Naive thymus-derived CD8-positive, alpha-beta T cell (primary cell): ENCODE results near the gene OR2A25. TPM values are rescaled to one million over a fixed set of nuclear protein-coding genes. Genes with fewer than 3 reads are reported as not detected.

Experiments used
- ATAC-seq, 2 donors: fragments of 150-1000 bp; cut with Tn5 transposase in 1 of 2; sonication (Bioruptor Pico), chemical (Tn5 transposase) in 1 of 2; 1 replicate in 1 of 2; 2 replicates in 1 of 2; pipeline ENCODE4 v1.10.0; 2021; ENCODE audit warnings: mild to moderate bottlenecking in 2 of 2, moderate library complexity in 2 of 2
- POLR2A ChIA-PET: fragments of 350-600 bp; sonication (Branson Sonifier 250); formaldehyde crosslinking; loops from one replicate; lab custom pipeline; 2021; ENCODE audit warnings: antibody characterized with exemption; lab: Charles Lee
- DNase-seq, 10 donors: peaks; one replicate each; pipeline versions ENCODE4 v3.0.0 to v3.0.0-alpha.2; 2020 to 2022
- H3K27ac Mint-ChIP-seq, 10 donors: one replicate each; pipeline ENCODE4 v1.8.0; 2020 to 2022; ENCODE audit warnings: mild to moderate bottlenecking in 10 of 10, mixed read lengths in 10 of 10, moderate library complexity in 4 of 10, inconsistent platforms in 1 of 10
- H3K27me3 Mint-ChIP-seq, 5 donors: one replicate each; pipeline ENCODE4 v1.8.0; 2021 to 2022; ENCODE audit warnings: mixed read lengths in 5 of 5
- H3K36me3 Mint-ChIP-seq, 3 donors: one replicate each; pipeline ENCODE4 v1.8.0; 2020 to 2022; ENCODE audit warnings: mixed read lengths in 3 of 3, mild to moderate bottlenecking in 2 of 3, inconsistent platforms in 1 of 3
- H3K4me1 Mint-ChIP-seq, 4 donors: one replicate each; pipeline ENCODE4 v1.8.0; 2021 to 2022; ENCODE audit warnings: mixed read lengths in 4 of 4
- H3K4me3 Mint-ChIP-seq, 10 donors: one replicate each; pipeline ENCODE4 v1.8.0; 2020 to 2022; ENCODE audit warnings: mild to moderate bottlenecking in 10 of 10, mixed read lengths in 10 of 10, moderate library complexity in 6 of 10, inconsistent platforms in 1 of 10
- H3K9me3 Mint-ChIP-seq, 9 donors: one replicate each; pipeline ENCODE4 v1.8.0; 2020 to 2022; ENCODE audit warnings: mixed read lengths in 9 of 9, mild to moderate bottlenecking in 3 of 9, inconsistent platforms in 1 of 9, moderate library complexity in 1 of 9
- polyA plus RNA-seq, 3 donors: library from polyadenylated mRNA; unstranded; fragments of 300-500 nt; fragmentation: Illumina TruSeq; gene quantifications; one replicate each; pipeline ENCODE4 v1.2.3, GENCODE V29; 2021
- total RNA-seq, 8 experiments: library from RNA in 2 of 8; stranded (reverse) in 2 of 8; gene quantifications; one replicate each; pipeline ENCODE4 v1.2.3 and lab custom pipeline; 2021 to 2026

OR2A25 gene
- total and polyA plus RNA-seq, 5 experiments from 2014 or later: not detected

- H3K27me3 Mint-ChIP-seq: peaks cover 0 to 9% (median 4%) of the 10 kb centered on the region in 5 donors
- POLR2A ChIA-PET: no interaction called here
- no peaks in the 10 kb centered on the region for H3K4me1 Mint-ChIP-seq
- H3K36me3 Mint-ChIP-seq: peaks cover 0 to 4% (median 0%) of the 10 kb centered on the region in 3 donors
- ATAC-seq (no peak), DNase-seq (no peak)
- H3K27ac Mint-ChIP-seq: no peak overlapping the region
- peaks cover 0 to 12% (median 2%) of the 10 kb centered on the region in 9 donors for H3K9me3 Mint-ChIP-seq
- H3K4me3 Mint-ChIP-seq: no peak overlapping the region
These were observed 17.6 kb downstream of the OR2A25 start for GRCh38 chr7:144087230-144087629.

- Mint-ChIP-seq H3K9me3 (peaks cover 0 to 16% (median 5%) of the 10 kb centered on the region in 9 donors), H3K4me1 (no peaks in the 10 kb centered on the region), H3K4me3 (no peak overlapping the region), H3K36me3 (peaks cover 0 to 4% (median 0%) of the 10 kb centered on the region in 3 donors), H3K27ac (no peak overlapping the region), H3K27me3 (peaks cover 1 to 18% (median 6%) of the 10 kb centered on the region in 5 donors)
- POLR2A ChIA-PET: no interaction called here
- DNase-seq (no peak), ATAC-seq (no peak)
These were observed 21.1 kb downstream of the OR2A25 start for GRCh38 chr7:144090667-144091066.

- DNase-seq: no peak
- H3K36me3 Mint-ChIP-seq: no peaks in the 10 kb centered on the region
- H3K27ac Mint-ChIP-seq: no peak overlapping the region
- POLR2A ChIA-PET: no interaction called here
- no peak overlapping the region for H3K4me3 Mint-ChIP-seq
- peaks cover 0 to 14% (median 3%) of the 10 kb centered on the region in 5 donors for H3K27me3 Mint-ChIP-seq
- no peak for ATAC-seq
- H3K4me1 Mint-ChIP-seq: peaks cover 7 to 17% (median 10%) of the 10 kb centered on the region in 4 donors
- peaks cover 0 to 12% (median 2%) of the 10 kb centered on the region in 9 donors for H3K9me3 Mint-ChIP-seq
These were observed 29.2 kb downstream of the OR2A25 start for GRCh38 chr7:144098776-144099175.

- peaks cover 0 to 6% (median 0%) of the 10 kb centered on the region in 5 donors for H3K27me3 Mint-ChIP-seq
These were observed 31.0 kb downstream of the OR2A25 start for GRCh38 chr7:144100607-144101006.

GRCh38 chr7:144102041-144102440, 32.4 kb downstream of the OR2A25 start:
- Mint-ChIP-seq H3K4me3 (no peak overlapping the region), H3K9me3 (peaks cover 0 to 12% (median 0%) of the 10 kb centered on the region in 9 donors), H3K27ac (peak overlapping the region in 2 of 10 donors; percentile 2 to 3), H3K36me3 (no peaks in the 10 kb centered on the region), H3K4me1 (peaks cover 7 to 17% (median 10%) of the 10 kb centered on the region in 4 donors), H3K27me3 (peaks cover 0 to 4% (median 0%) of the 10 kb centered on the region in 5 donors)
- DNase-seq (no peak), ATAC-seq (no peak)
- POLR2A ChIA-PET: no interaction called here

More at GRCh38 chr7:144100607-144101006, 31.0 kb downstream of the OR2A25 start:
- H3K9me3 Mint-ChIP-seq: peaks cover 0 to 12% (median 0%) of the 10 kb centered on the region in 9 donors
- peaks cover 7 to 17% (median 10%) of the 10 kb centered on the region in 4 donors for H3K4me1 Mint-ChIP-seq
- H3K36me3 Mint-ChIP-seq: no peaks in the 10 kb centered on the region
- DNase-seq: peak in 2 of 10 donors; percentile 3
- no peak overlapping the region for H3K4me3 Mint-ChIP-seq
- H3K27ac Mint-ChIP-seq: no peak overlapping the region
- ATAC-seq: no peak
- POLR2A ChIA-PET: no interaction called here

- H3K36me3 Mint-ChIP-seq: peaks cover 0 to 6% (median 0%) of the 10 kb centered on the region in 3 donors
- no peaks in the 10 kb centered on the region for H3K9me3 Mint-ChIP-seq
- H3K27me3 Mint-ChIP-seq: peaks cover 0 to 10% (median 4%) of the 10 kb centered on the region in 5 donors
- H3K27ac Mint-ChIP-seq: no peak overlapping the region
- POLR2A ChIA-PET: no interaction called here
- H3K4me3 Mint-ChIP-seq: no peak overlapping the region
- peaks cover 7 to 16% (median 8%) of the 10 kb centered on the region in 4 donors for H3K4me1 Mint-ChIP-seq
- DNase-seq (no peak), ATAC-seq (no peak)
These were observed 35.6 kb downstream of the OR2A25 start for GRCh38 chr7:144105211-144105610.

- H3K36me3 Mint-ChIP-seq: peaks cover 0 to 6% (median 0%) of the 10 kb centered on the region in 3 donors
- H3K4me3 Mint-ChIP-seq: no peak within 1 kb of the TSS
- H3K27me3 Mint-ChIP-seq: peaks cover 1 to 21% (median 10%) of the 10 kb centered on the region in 5 donors
- H3K4me1 Mint-ChIP-seq: peaks cover 0 to 2% (median 0%) of the 10 kb centered on the region in 4 donors
- ATAC-seq: no peak
- no peak for DNase-seq
- POLR2A ChIA-PET: no interaction called here
- H3K27ac Mint-ChIP-seq: no peak within 1 kb of the TSS
- H3K9me3 Mint-ChIP-seq: no peaks in the 10 kb centered on the region
These were observed 39.7 kb downstream of the OR2A25 start, which contains the start of gene OR2A2 for GRCh38 chr7:144109283-144109682. Gene OR2A2 (plus strand): TSS chr7:144109583. CDS start chr7:144109583, 0 bp downstream.

GRCh38 chr7:144110272-144110671, 40.7 kb downstream of the OR2A25 start:
- DNase-seq (no peak), ATAC-seq (no peak)
- no peak overlapping the region for H3K4me3 Mint-ChIP-seq
- peaks cover 0 to 2% (median 0%) of the 10 kb centered on the region in 4 donors for H3K4me1 Mint-ChIP-seq
- H3K36me3 Mint-ChIP-seq: peaks cover 0 to 6% (median 0%) of the 10 kb centered on the region in 3 donors
- H3K27me3 Mint-ChIP-seq: peaks cover 1 to 21% (median 10%) of the 10 kb centered on the region in 5 donors
- H3K9me3 Mint-ChIP-seq: no peaks in the 10 kb centered on the region
- POLR2A ChIA-PET: no interaction called here
- H3K27ac Mint-ChIP-seq: no peak overlapping the region

GRCh38 chr7:144113651-144114050, 44.0 kb downstream of the OR2A25 start:
- H3K36me3 Mint-ChIP-seq: no peaks in the 10 kb centered on the region
- no peak overlapping the region for H3K4me3 Mint-ChIP-seq
- no peak for ATAC-seq
- H3K27me3 Mint-ChIP-seq: peaks cover 3 to 12% (median 7%) of the 10 kb centered on the region in 5 donors
- no peaks in the 10 kb centered on the region for H3K4me1 Mint-ChIP-seq
- H3K9me3 Mint-ChIP-seq: peaks cover 0 to 4% (median 0%) of the 10 kb centered on the region in 9 donors
- H3K27ac Mint-ChIP-seq: no peak overlapping the region
- POLR2A ChIA-PET: no interaction called here
- DNase-seq: no peak

GRCh38 chr7:144118341-144118740, 48.7 kb downstream of the OR2A25 start:
- no peak overlapping the region for H3K27ac Mint-ChIP-seq
- H3K36me3 Mint-ChIP-seq: peaks cover 0 to 3% (median 0%) of the 10 kb centered on the region in 3 donors
- no peaks in the 10 kb centered on the region for H3K4me1 Mint-ChIP-seq
- H3K4me3 Mint-ChIP-seq: no peak overlapping the region
- peaks cover 0 to 8% (median 2%) of the 10 kb centered on the region in 5 donors for H3K27me3 Mint-ChIP-seq
- no peak for DNase-seq
- POLR2A ChIA-PET: no interaction called here
- no peak for ATAC-seq
- peaks cover 0 to 5% (median 0%) of the 10 kb centered on the region in 9 donors for H3K9me3 Mint-ChIP-seq

GRCh38 chr7:144122876-144123275, 53.3 kb downstream of the OR2A25 start, which contains the start of gene OR2A14:
Gene OR2A14 (plus strand): TSS chr7:144123176. CDS start chr7:144129113, 5,937 bp downstream.
- ATAC-seq (no peak), DNase-seq (no peak)
- Mint-ChIP-seq H3K4me1 (peaks cover 0 to 1% (median 0%) of the 10 kb centered on the region in 4 donors), H3K27me3 (peaks cover 0 to 4% (median 0%) of the 10 kb centered on the region in 5 donors), H3K9me3 (peaks cover 0 to 5% (median 0%) of the 10 kb centered on the region in 9 donors), H3K27ac (no peak within 1 kb of the TSS), H3K36me3 (peaks cover 0 to 3% (median 0%) of the 10 kb centered on the region in 3 donors), H3K4me3 (no peak within 1 kb of the TSS)
- POLR2A ChIA-PET: no interaction called here
